IPS-15b (cell line): ENCODE data around the gene PDIA3.

Experiments
- H3K27me3 ChIP-seq: one replicate; pipeline ENCODE4 v1.6.1; 2013; ENCODE audit warnings: low read length; ENCODE audit not compliant: control insufficient read depth, insufficient read depth
- H3K36me3 ChIP-seq: one replicate; pipeline ENCODE4 v1.6.1; 2013; ENCODE audit warnings: low read length; ENCODE audit not compliant: control insufficient read depth, insufficient read depth
- H3K4me1 ChIP-seq: one replicate; pipeline ENCODE4 v1.6.1; 2013; ENCODE audit warnings: mild to moderate bottlenecking, low read length; ENCODE audit not compliant: control insufficient read depth, insufficient read depth
- H3K4me3 ChIP-seq: one replicate; pipeline ENCODE4 v1.5.1; 2013; ENCODE audit warnings: low read depth, low read length
- H3K9ac ChIP-seq: one replicate; pipeline ENCODE4 v1.6.1; 2013; ENCODE audit warnings: low read depth, mild to moderate bottlenecking, low read length
- H3K9me3 ChIP-seq: one replicate; pipeline ENCODE4 v1.6.1; 2013; ENCODE audit warnings: mild to moderate bottlenecking, low read length; ENCODE audit not compliant: control insufficient read depth, insufficient read depth

Gene PDIA3

GRCh38 chr15:43779016-43779415 is 32.8 kb downstream of the PDIA3 start:
- H3K4me3 ChIP-seq = no peak overlapping the region
- H3K4me1 ChIP-seq = peaks cover 9% of the 10 kb centered on the region
- H3K9ac ChIP-seq = no peak overlapping the region
- H3K9me3 ChIP-seq = no peaks in the 10 kb centered on the region
- H3K27me3 ChIP-seq = no peaks in the 10 kb centered on the region
- H3K36me3 ChIP-seq = no peaks in the 10 kb centered on the region

GRCh38 chr15:43789409-43789808 is 43.2 kb downstream of the PDIA3 start:
- Histone ChIP-seq H3K27me3 (no peaks in the 10 kb centered on the region), H3K9me3 (no peaks in the 10 kb centered on the region), H3K4me1 (peaks cover 8% of the 10 kb centered on the region), H3K9ac (no peak overlapping the region), H3K4me3 (no peak overlapping the region), H3K36me3 (peaks cover 15% of the 10 kb centered on the region)

- Histone ChIP-seq H3K9ac (peak within 1 kb of the TSS; percentile 98), H3K9me3 (no peaks in the 10 kb centered on the region), H3K36me3 (peaks cover 29% of the 10 kb centered on the region), H3K27me3 (no peaks in the 10 kb centered on the region), H3K4me1 (peaks cover 28% of the 10 kb centered on the region), H3K4me3 (peak within 1 kb of the TSS; percentile 97)
Measured at GRCh38 chr15:43791993-43792760, 45.9 kb downstream of the PDIA3 start, which contains the start of gene SERF2. Gene SERF2 (plus strand): TSS chr15:43792320. CDS start chr15:43792377, 57 bp downstream.

- Histone ChIP-seq H3K4me1 (peaks cover 28% of the 10 kb centered on the region), H3K27me3 (no peaks in the 10 kb centered on the region), H3K9ac (peak overlapping the region; percentile 98), H3K36me3 (peaks cover 31% of the 10 kb centered on the region), H3K4me3 (peak overlapping the region; percentile 97), H3K9me3 (no peaks in the 10 kb centered on the region)
Measured at GRCh38 chr15:43792761-43793476, 46.7 kb downstream of the PDIA3 start.

- H3K36me3 ChIP-seq = peaks cover 31% of the 10 kb centered on the region
- H3K9me3 ChIP-seq = no peaks in the 10 kb centered on the region
- peak overlapping the region; percentile 98 for H3K9ac ChIP-seq
- peaks cover 28% of the 10 kb centered on the region for H3K4me1 ChIP-seq
- H3K27me3 ChIP-seq = no peaks in the 10 kb centered on the region
- peak overlapping the region; percentile 97 for H3K4me3 ChIP-seq
Measured at GRCh38 chr15:43793647-43794046, 47.4 kb downstream of the PDIA3 start.

- H3K4me3 ChIP-seq = no peak overlapping the region
- no peaks in the 10 kb centered on the region for H3K9me3 ChIP-seq
- peak overlapping the region; percentile 98 for H3K9ac ChIP-seq
- peaks cover 28% of the 10 kb centered on the region for H3K4me1 ChIP-seq
- peaks cover 31% of the 10 kb centered on the region for H3K36me3 ChIP-seq
- no peaks in the 10 kb centered on the region for H3K27me3 ChIP-seq
Measured at GRCh38 chr15:43794269-43795037, 48.2 kb downstream of the PDIA3 start.

GRCh38 chr15:43795197-43795596 is 49.0 kb downstream of the PDIA3 start:
- Histone ChIP-seq H3K9me3 (no peaks in the 10 kb centered on the region), H3K4me3 (no peak overlapping the region), H3K27me3 (no peaks in the 10 kb centered on the region), H3K9ac (no peak overlapping the region), H3K36me3 (peaks cover 31% of the 10 kb centered on the region), H3K4me1 (peaks cover 34% of the 10 kb centered on the region)

- H3K9me3 ChIP-seq = no peaks in the 10 kb centered on the region
- H3K9ac ChIP-seq = no peak overlapping the region
- H3K27me3 ChIP-seq = no peaks in the 10 kb centered on the region
- H3K4me1 ChIP-seq = peaks cover 35% of the 10 kb centered on the region
- H3K36me3 ChIP-seq = peaks cover 31% of the 10 kb centered on the region
- H3K4me3 ChIP-seq = no peak overlapping the region
Measured at GRCh38 chr15:43795997-43796396, 49.8 kb downstream of the PDIA3 start.

- H3K9ac ChIP-seq = no peak overlapping the region
- peaks cover 35% of the 10 kb centered on the region for H3K4me1 ChIP-seq
- H3K4me3 ChIP-seq = no peak overlapping the region
- no peaks in the 10 kb centered on the region for H3K9me3 ChIP-seq
- no peaks in the 10 kb centered on the region for H3K27me3 ChIP-seq
- H3K36me3 ChIP-seq = peaks cover 31% of the 10 kb centered on the region
Measured at GRCh38 chr15:43796566-43796965, 50.3 kb downstream of the PDIA3 start.

- no peaks in the 10 kb centered on the region for H3K27me3 ChIP-seq
- H3K36me3 ChIP-seq = peaks cover 17% of the 10 kb centered on the region
- no peak overlapping the region for H3K4me3 ChIP-seq
- H3K9me3 ChIP-seq = no peaks in the 10 kb centered on the region
- H3K9ac ChIP-seq = peak overlapping the region; percentile 37
- peaks cover 27% of the 10 kb centered on the region for H3K4me1 ChIP-seq
Measured at GRCh38 chr15:43799209-43799944, 53.1 kb downstream of the PDIA3 start.

- Histone ChIP-seq H3K27me3 (no peaks in the 10 kb centered on the region), H3K9me3 (no peaks in the 10 kb centered on the region), H3K36me3 (peaks cover 14% of the 10 kb centered on the region), H3K4me3 (peak within 1 kb of the TSS; percentile 98), H3K4me1 (peaks cover 23% of the 10 kb centered on the region), H3K9ac (peak within 1 kb of the TSS; percentile 92)
Measured at GRCh38 chr15:43799945-43800285, 53.7 kb downstream of the PDIA3 start, which contains the start of gene SERINC4. Gene SERINC4 (minus strand): TSS chr15:43800220. CDS start chr15:43799986, 234 bp downstream.
